ES-I3 (cell line): Measurements from ENCODE around the gene MDFIC.

Experiments
- H3K36me3 ChIP-seq: 2 replicates; pipeline ENCODE4 v1.6.1; 2013; ENCODE audit warnings: mild to moderate bottlenecking, low read length, control low read depth, moderate library complexity; ENCODE audit not compliant: insufficient read depth
- H3K4me1 ChIP-seq: 2 replicates; pipeline ENCODE4 v1.6.1; 2013; ENCODE audit warnings: mild to moderate bottlenecking, control low read depth, low read length; ENCODE audit not compliant: insufficient read depth
- H3K9ac ChIP-seq: 2 replicates; pipeline ENCODE4 v1.6.1; 2013; ENCODE audit warnings: low read depth, mild to moderate bottlenecking, low read length, moderate library complexity
- H3K9me3 ChIP-seq: 2 replicates; pipeline ENCODE4 v1.6.1; 2013; ENCODE audit warnings: mild to moderate bottlenecking, low read length, moderate library complexity; ENCODE audit not compliant: control insufficient read depth, insufficient read depth

MDFIC gene

GRCh38 chr7:114934086-114934485, 12.2 kb downstream of the MDFIC start:
- Histone ChIP-seq H3K36me3 (no peaks in the 10 kb centered on the region), H3K9me3 (no peaks in the 10 kb centered on the region), H3K4me1 (peaks cover 18% of the 10 kb centered on the region), H3K9ac (no peak overlapping the region)

GRCh38 chr7:114934713-114935112, 12.8 kb downstream of the MDFIC start:
- peaks cover 14% of the 10 kb centered on the region for H3K4me1 ChIP-seq
- no peaks in the 10 kb centered on the region for H3K36me3 ChIP-seq
- no peak overlapping the region for H3K9ac ChIP-seq
- no peaks in the 10 kb centered on the region for H3K9me3 ChIP-seq

- Histone ChIP-seq H3K9ac (no peak overlapping the region), H3K4me1 (peaks cover 2% of the 10 kb centered on the region; the same call in 1 of the 2 replicates), H3K9me3 (no peaks in the 10 kb centered on the region), H3K36me3 (no peaks in the 10 kb centered on the region)
These were observed 14.6 kb downstream of the MDFIC start for GRCh38 chr7:114936471-114936870.

- no peaks in the 10 kb centered on the region for H3K4me1 ChIP-seq
- no peaks in the 10 kb centered on the region for H3K36me3 ChIP-seq
- no peaks in the 10 kb centered on the region for H3K9me3 ChIP-seq
- H3K9ac ChIP-seq, result no peak overlapping the region
These were observed 15.6 kb downstream of the MDFIC start for GRCh38 chr7:114937446-114937845.

- Histone ChIP-seq H3K4me1 (no peaks in the 10 kb centered on the region), H3K9me3 (no peaks in the 10 kb centered on the region), H3K36me3 (no peaks in the 10 kb centered on the region), H3K9ac (no peak overlapping the region)
These were observed 16.9 kb downstream of the MDFIC start for GRCh38 chr7:114938785-114939184.

- no peaks in the 10 kb centered on the region for H3K36me3 ChIP-seq
These were observed 17.7 kb downstream of the MDFIC start for GRCh38 chr7:114939484-114940097.

GRCh38 chr7:114940220-114940619, 18.3 kb downstream of the MDFIC start:
- Histone ChIP-seq H3K36me3 (no peaks in the 10 kb centered on the region), H3K9ac (no peak overlapping the region), H3K9me3 (no peaks in the 10 kb centered on the region), H3K4me1 (peaks cover 9% of the 10 kb centered on the region)

More at GRCh38 chr7:114939484-114940097, 17.7 kb downstream of the MDFIC start:
- H3K4me1 ChIP-seq, result peaks cover 2% of the 10 kb centered on the region
- no peaks in the 10 kb centered on the region for H3K9me3 ChIP-seq
- H3K9ac ChIP-seq, result no peak overlapping the region

- no peak overlapping the region for H3K9ac ChIP-seq
These were observed 19.8 kb downstream of the MDFIC start for GRCh38 chr7:114941692-114942091.

GRCh38 chr7:114942446-114943175, 20.7 kb downstream of the MDFIC start:
- Histone ChIP-seq H3K9me3 (no peaks in the 10 kb centered on the region), H3K36me3 (no peaks in the 10 kb centered on the region), H3K9ac (no peak overlapping the region), H3K4me1 (peaks cover 9% of the 10 kb centered on the region)

More at GRCh38 chr7:114941692-114942091, 19.8 kb downstream of the MDFIC start:
- no peaks in the 10 kb centered on the region for H3K9me3 ChIP-seq
- peaks cover 9% of the 10 kb centered on the region for H3K4me1 ChIP-seq
- H3K36me3 ChIP-seq, result no peaks in the 10 kb centered on the region

GRCh38 chr7:114943530-114943929, 21.6 kb downstream of the MDFIC start:
- Histone ChIP-seq H3K9me3 (no peaks in the 10 kb centered on the region), H3K36me3 (no peaks in the 10 kb centered on the region), H3K9ac (no peak overlapping the region), H3K4me1 (peaks cover 9% of the 10 kb centered on the region)

GRCh38 chr7:114943953-114944744, 22.3 kb downstream of the MDFIC start:
- H3K9me3 ChIP-seq, result no peaks in the 10 kb centered on the region
- H3K9ac ChIP-seq, result no peak overlapping the region
- H3K4me1 ChIP-seq, result peaks cover 9% of the 10 kb centered on the region
- H3K36me3 ChIP-seq, result no peaks in the 10 kb centered on the region

GRCh38 chr7:114944745-114945625, 23.1 kb downstream of the MDFIC start:
- peak overlapping the region; percentile 36; the same call in 1 of the 2 replicates for H3K9ac ChIP-seq
- no peaks in the 10 kb centered on the region for H3K9me3 ChIP-seq
- peaks cover 9% of the 10 kb centered on the region for H3K4me1 ChIP-seq
- no peaks in the 10 kb centered on the region for H3K36me3 ChIP-seq

- Histone ChIP-seq H3K9ac (no peak overlapping the region), H3K36me3 (no peaks in the 10 kb centered on the region), H3K9me3 (no peaks in the 10 kb centered on the region), H3K4me1 (peaks cover 9% of the 10 kb centered on the region)
These were observed 27.3 kb downstream of the MDFIC start for GRCh38 chr7:114949231-114949630.

- Histone ChIP-seq H3K9me3 (no peaks in the 10 kb centered on the region), H3K36me3 (no peaks in the 10 kb centered on the region), H3K4me1 (no peaks in the 10 kb centered on the region), H3K9ac (no peak overlapping the region)
These were observed 30.4 kb downstream of the MDFIC start for GRCh38 chr7:114952296-114952695.
